ENCODE data around the gene PSORS1C1. TPM values are rescaled to one million over a fixed set of nuclear protein-coding genes. Genes with fewer than 3 reads are reported as not detected.
A peak's percentile ranks its signal among the peaks of the same experiment; 100 is the strongest.
"Not testable (repeated sequence)": the region's sequence is repeated elsewhere in the genome, so short reads cannot be mapped to it uniquely, and the experiment has no call there.

The PSORS1C1 gene
- total RNA-seq, 2 donors from 2014 or later, result not detected

- Mint-ChIP-seq H3K9me3 (no peaks in the 10 kb centered on the region), H3K27me3 (no peaks in the 10 kb centered on the region), H3K36me3 (no peaks in the 10 kb centered on the region), H3K4me1 (ENCODE audit: low read depth in 2 of 2) (peaks cover 6 to 11% of the 10 kb centered on the region in 2 donors), H3K4me3 (no peak overlapping the region), H3K27ac (no peak overlapping the region)
- no peak for ATAC-seq
- DNase-seq (ENCODE audit: low spot score), result no peak
These were observed 58.8 kb downstream of the PSORS1C1 start for GRCh38 chr6:31173406-31173805.

DNA sequence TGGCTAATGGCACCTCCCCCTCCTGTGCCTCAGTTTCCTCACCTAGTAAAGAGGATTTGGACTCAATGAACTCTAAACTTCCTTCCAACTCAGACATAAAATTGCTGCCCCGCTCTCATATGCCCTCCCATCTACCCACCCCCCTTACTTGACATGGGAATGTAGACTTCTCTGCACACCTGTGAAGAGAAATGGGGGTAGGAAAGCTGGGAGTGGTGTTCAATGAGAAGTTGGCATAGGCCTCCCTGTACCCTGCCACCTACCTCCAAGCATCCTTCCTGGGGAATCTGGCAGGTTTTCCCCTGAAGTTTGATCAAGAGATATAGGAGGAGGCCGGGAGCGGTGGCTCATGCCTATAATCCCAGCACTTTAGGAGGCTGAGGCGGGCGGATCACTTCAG is 59.8 kb downstream of the PSORS1C1 start:
- Mint-ChIP-seq H3K4me1 (ENCODE audit: low read depth in 2 of 2) (peaks cover 14 to 21% of the 10 kb centered on the region in 2 donors), H3K36me3 (no peaks in the 10 kb centered on the region), H3K27ac (no peak overlapping the region), H3K4me3 (no peak overlapping the region), H3K9me3 (no peaks in the 10 kb centered on the region), H3K27me3 (no peaks in the 10 kb centered on the region)
- DNase-seq (ENCODE audit: low spot score) (no peak), ATAC-seq (no peak)

- H3K4me1 Mint-ChIP-seq (ENCODE audit: low read depth in 2 of 2), result peaks cover 14 to 22% of the 10 kb centered on the region in 2 donors
- no peaks in the 10 kb centered on the region for H3K36me3 Mint-ChIP-seq
- no peak for DNase-seq (ENCODE audit: low spot score)
- no peak overlapping the region for H3K27ac Mint-ChIP-seq
- H3K9me3 Mint-ChIP-seq, result no peaks in the 10 kb centered on the region
- H3K27me3 Mint-ChIP-seq, result no peaks in the 10 kb centered on the region
- no peak overlapping the region for H3K4me3 Mint-ChIP-seq
- ATAC-seq, result no peak
These were observed 61.4 kb downstream of the PSORS1C1 start for GRCh38 chr6:31175971-31176370.

DNA sequence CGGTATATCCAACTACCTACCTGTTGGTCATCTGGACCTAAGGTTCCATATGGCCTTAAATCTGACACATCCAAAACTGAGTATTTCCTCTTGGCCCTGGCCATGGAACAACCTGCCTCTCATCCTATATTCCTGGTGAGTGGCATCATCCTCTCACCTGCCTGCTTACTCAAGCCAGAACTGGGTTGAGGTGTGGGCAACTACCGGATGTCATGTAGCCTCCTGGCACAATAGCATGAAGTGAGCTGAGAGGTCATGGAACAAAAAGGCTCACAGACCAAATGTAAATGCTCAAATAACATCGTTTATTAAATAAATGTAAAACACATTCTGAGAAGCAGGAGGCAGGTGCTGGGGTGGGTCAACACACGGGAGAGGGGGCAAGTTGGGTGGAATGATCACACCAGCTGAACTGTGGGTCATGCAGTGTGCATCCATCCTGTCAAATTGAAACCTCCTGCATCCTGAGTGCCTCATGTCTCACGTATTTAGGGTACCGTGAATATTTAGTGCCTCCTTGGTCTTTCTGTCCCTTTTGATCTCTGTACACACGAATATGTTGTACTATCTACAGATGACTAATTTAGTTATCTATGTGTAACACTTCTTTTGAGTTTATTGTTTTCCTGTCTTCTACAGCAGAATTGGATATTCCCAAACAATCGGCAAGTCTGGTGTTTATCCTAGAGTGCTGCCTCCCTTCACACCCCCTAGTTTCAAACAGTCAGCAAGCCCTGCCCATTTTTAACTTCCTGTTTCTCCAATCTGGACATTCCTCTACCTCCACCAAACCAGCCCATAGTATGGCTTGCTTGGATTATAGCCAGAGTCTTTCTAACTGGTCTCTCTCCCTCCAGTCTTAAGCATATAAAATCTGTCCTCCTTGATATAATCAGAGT is 63.8 kb downstream of the PSORS1C1 start:
- Mint-ChIP-seq H3K27me3 (no peaks in the 10 kb centered on the region), H3K36me3 (no peaks in the 10 kb centered on the region), H3K27ac (no peak overlapping the region), H3K4me1 (ENCODE audit: low read depth in 2 of 2) (peaks cover 14 to 22% of the 10 kb centered on the region in 2 donors), H3K9me3 (no peaks in the 10 kb centered on the region), H3K4me3 (peak overlapping the region; percentile 33)
- no peak for DNase-seq (ENCODE audit: low spot score)
- ATAC-seq, result peak in 1 of 2 donors; percentile 50

DNA sequence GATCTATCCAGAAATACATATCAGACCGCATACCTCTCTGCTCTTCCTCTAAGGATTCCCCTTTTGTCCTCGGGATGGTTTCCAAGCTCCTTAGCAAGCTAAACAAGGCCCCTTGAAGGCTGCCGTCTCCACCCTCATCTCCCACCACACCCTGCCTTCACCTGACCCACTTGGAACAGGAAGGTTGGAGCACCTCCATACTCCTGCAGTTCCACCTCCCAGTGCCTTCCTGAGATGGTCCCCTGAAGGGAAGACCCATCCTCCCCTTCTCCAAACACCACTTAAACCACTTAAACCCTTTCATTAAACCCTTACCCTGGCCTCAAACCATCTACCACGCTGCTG is 64.4 kb downstream of the PSORS1C1 start:
- Mint-ChIP-seq H3K4me1 (ENCODE audit: low read depth in 2 of 2) (peaks cover 14 to 22% of the 10 kb centered on the region in 2 donors), H3K27me3 (no peaks in the 10 kb centered on the region), H3K4me3 (peak overlapping the region; percentile 33), H3K36me3 (no peaks in the 10 kb centered on the region), H3K9me3 (no peaks in the 10 kb centered on the region), H3K27ac (no peak overlapping the region)
- DNase-seq (ENCODE audit: low spot score) (no peak), ATAC-seq (no peak)

DNA sequence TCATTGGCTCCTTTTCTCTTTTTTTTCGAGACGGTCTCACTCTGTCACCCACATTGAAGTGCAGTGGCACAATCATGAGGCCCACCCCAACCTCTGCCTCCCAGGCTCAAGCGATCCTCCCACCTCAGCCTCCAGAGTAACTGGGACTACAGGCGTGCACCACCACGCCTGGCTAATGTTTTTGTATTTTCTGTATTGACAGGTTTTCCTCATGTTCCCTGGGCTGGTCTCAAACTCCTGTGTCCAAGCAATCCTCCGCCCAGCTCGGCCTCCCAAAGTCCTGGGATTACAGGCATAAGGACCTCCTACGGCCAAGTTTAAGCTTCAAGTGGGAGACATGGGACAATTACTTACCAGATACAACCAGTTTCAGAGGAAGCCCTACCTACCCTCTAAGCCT is 65.3 kb downstream of the PSORS1C1 start:
- H3K4me1 Mint-ChIP-seq (ENCODE audit: low read depth in 2 of 2), result peaks cover 14 to 22% of the 10 kb centered on the region in 2 donors
- H3K36me3 Mint-ChIP-seq, result no peaks in the 10 kb centered on the region
- ATAC-seq (no peak), DNase-seq (ENCODE audit: low spot score) (no peak)
- no peaks in the 10 kb centered on the region for H3K27me3 Mint-ChIP-seq
- no peak overlapping the region for H3K27ac Mint-ChIP-seq
- peak overlapping the region; percentile 88 for H3K4me3 Mint-ChIP-seq
- H3K9me3 Mint-ChIP-seq, result no peaks in the 10 kb centered on the region

DNA sequence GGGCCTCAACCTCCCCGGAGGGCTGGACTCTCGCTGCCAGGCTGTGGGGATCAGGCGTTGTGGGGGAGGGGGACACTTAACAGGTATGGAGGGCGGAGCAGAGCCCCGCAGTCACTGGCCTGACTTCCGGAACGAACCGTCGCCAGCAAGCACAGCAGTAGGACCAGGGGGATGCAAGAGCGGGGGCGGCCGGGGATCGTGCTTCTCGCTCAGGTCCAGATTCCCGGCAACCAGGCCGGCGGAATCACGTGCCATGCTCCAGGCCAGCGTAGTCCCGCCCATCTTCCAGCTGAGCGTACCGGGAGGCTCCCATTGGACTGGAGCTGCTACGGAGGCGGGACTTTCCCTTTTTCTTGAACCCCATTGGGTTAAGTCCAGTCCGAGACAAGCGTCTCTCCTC is 65.9 kb downstream of the PSORS1C1 start:
- Mint-ChIP-seq H3K27me3 (no peaks in the 10 kb centered on the region), H3K27ac (peak overlapping the region; percentile 49 to 73), H3K4me1 (ENCODE audit: low read depth in 2 of 2) (peaks cover 14 to 25% of the 10 kb centered on the region in 2 donors), H3K4me3 (peak overlapping the region; percentile 88), H3K9me3 (no peaks in the 10 kb centered on the region), H3K36me3 (no peaks in the 10 kb centered on the region)
- ATAC-seq (peak; percentile 98), DNase-seq (ENCODE audit: low spot score) (peak; percentile 76)

- DNase-seq (ENCODE audit: low spot score); H3K27me3 Mint-ChIP-seq; H3K9me3 Mint-ChIP-seq; H3K27ac Mint-ChIP-seq; H3K4me3 Mint-ChIP-seq; ATAC-seq; H3K36me3 Mint-ChIP-seq: not testable (repeated sequence)
- H3K4me1 Mint-ChIP-seq (ENCODE audit: low read depth in 2 of 2), result peaks cover 14 to 21% of the 10 kb centered on the region in 2 donors
These were observed 68.7 kb downstream of the PSORS1C1 start for GRCh38 chr6:31183287-31183686.

DNA sequence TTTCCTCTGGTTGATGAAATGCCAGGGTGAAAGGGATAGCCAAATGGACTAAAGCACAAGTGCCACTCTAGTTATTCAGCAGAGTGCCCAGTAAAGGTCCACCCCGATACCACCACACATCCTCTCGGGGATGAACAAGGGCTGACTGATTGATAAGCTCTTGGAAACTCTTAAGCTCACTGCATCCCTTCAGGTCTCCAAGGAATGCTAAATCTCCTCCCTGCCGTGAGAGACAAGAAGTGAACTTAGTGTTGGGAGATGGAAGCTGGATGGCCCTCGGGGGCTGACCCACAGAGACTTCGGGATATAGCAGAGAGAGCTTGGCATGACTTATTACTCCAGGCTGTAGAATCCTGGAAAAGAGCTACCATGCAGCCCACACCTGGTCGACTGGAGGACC is 69.3 kb downstream of the PSORS1C1 start:
- H3K4me1 Mint-ChIP-seq (ENCODE audit: low read depth in 2 of 2), result peaks cover 11 to 15% of the 10 kb centered on the region in 2 donors
- not testable (repeated sequence) for H3K36me3 Mint-ChIP-seq; ATAC-seq; H3K27me3 Mint-ChIP-seq; DNase-seq (ENCODE audit: low spot score); H3K9me3 Mint-ChIP-seq; H3K27ac Mint-ChIP-seq; H3K4me3 Mint-ChIP-seq

- not testable (repeated sequence) for DNase-seq (ENCODE audit: low spot score); H3K9me3 Mint-ChIP-seq; H3K4me3 Mint-ChIP-seq; H3K27me3 Mint-ChIP-seq; H3K4me1 Mint-ChIP-seq (ENCODE audit: low read depth in 2 of 2); H3K36me3 Mint-ChIP-seq
- ATAC-seq, result peak; percentile 56 to 60
- peak overlapping the region in 1 of 2 donors; percentile 60 for H3K27ac Mint-ChIP-seq
These were observed 71.1 kb downstream of the PSORS1C1 start for GRCh38 chr6:31185695-31186051.

DNA sequence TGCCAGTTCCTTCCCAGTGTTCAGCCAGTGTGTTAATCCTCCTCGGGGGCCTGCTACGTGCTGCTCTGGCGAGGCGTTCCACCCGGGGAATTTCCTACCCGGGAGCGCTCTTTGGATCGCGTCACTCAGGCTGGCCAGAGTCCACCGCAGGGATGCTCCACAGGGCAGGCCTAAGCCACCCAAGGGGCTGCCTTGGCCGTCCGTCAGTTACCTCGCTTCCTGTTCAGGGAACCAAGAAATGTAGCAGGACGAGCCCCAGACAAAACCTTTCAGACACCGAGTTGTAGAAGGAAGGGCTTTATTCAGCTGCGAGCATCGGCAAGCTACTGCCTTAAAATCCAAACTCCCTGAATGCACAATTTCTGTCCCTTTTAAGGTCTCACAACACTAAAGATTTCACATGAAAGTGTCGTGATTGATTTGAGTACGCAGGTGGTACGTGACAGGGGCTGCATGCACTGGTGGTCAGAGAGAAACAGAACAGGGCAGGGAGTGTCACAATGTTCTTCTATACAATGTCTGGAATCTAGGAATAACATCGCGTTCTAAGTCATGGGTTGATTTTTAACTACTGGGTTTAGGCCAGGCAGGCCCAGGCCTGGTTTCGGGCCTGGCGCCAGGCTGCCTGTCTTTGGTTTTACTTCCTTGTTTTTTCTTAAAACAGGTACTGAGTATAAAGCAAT is 71.6 kb downstream of the PSORS1C1 start:
- no peaks in the 10 kb centered on the region for H3K9me3 Mint-ChIP-seq
- no peak overlapping the region for H3K4me3 Mint-ChIP-seq
- H3K27ac Mint-ChIP-seq, result peak overlapping the region; percentile 18 to 60
- DNase-seq (ENCODE audit: low spot score), result no peak
- no peaks in the 10 kb centered on the region for H3K36me3 Mint-ChIP-seq
- ATAC-seq, result no peak
- no peaks in the 10 kb centered on the region for H3K27me3 Mint-ChIP-seq
- peaks cover 6 to 9% of the 10 kb centered on the region in 2 donors for H3K4me1 Mint-ChIP-seq (ENCODE audit: low read depth in 2 of 2)

- Mint-ChIP-seq H3K9me3 (no peaks in the 10 kb centered on the region), H3K27ac (no peak overlapping the region), H3K27me3 (no peaks in the 10 kb centered on the region), H3K4me3 (no peak overlapping the region), H3K36me3 (no peaks in the 10 kb centered on the region), H3K4me1 (ENCODE audit: low read depth in 2 of 2) (peaks cover 9% of the 10 kb centered on the region in 2 donors)
- ATAC-seq, result no peak
- no peak for DNase-seq (ENCODE audit: low spot score)
These were observed 73.2 kb downstream of the PSORS1C1 start for GRCh38 chr6:31187780-31188194.

- not testable (repeated sequence) for ATAC-seq; H3K36me3 Mint-ChIP-seq; H3K4me3 Mint-ChIP-seq; H3K27me3 Mint-ChIP-seq; H3K9me3 Mint-ChIP-seq; DNase-seq (ENCODE audit: low spot score); H3K27ac Mint-ChIP-seq
- H3K4me1 Mint-ChIP-seq (ENCODE audit: low read depth in 2 of 2), result peaks cover 9 to 11% of the 10 kb centered on the region in 2 donors
These were observed 74.6 kb downstream of the PSORS1C1 start for GRCh38 chr6:31189223-31189622.

Data from natural killer cell treated with Interleukin-12 subunit alpha and Interleukin-12 subunit beta and Interleukin-15 and Interleukin-18, amount 100 ng/mL, for 72 hours (primary cell).